Activated T-cell treated with anti-CD3 and anti-CD28 coated beads, Interleukin-2, amount 50 U/mL, for 72 hours (primary cell): Measurements from ENCODE around the gene NHEJ1. TPM values are rescaled to one million over a fixed set of nuclear protein-coding genes. Genes with fewer than 3 reads are reported as not detected.

Experiments used
- ATAC-seq, 2 donors: fragments of 150-1000 bp; cut with Tn5 transposase; replicated peaks in 1 of 2; 2 replicates each; pipeline ENCODE4 v1.10.0; 2021; ENCODE audit warnings: moderate library complexity in 2 of 2, mild to moderate bottlenecking in 1 of 2
- DNase-seq, 2 donors: peaks; one replicate each; pipeline ENCODE4 v3.0.0; 2021 to 2022; ENCODE audit warnings: mixed read lengths in 1 of 2
- H3K27ac Mint-ChIP-seq: one replicate; pipeline ENCODE4 v1.8.0; 2022; ENCODE audit warnings: mild to moderate bottlenecking, moderate library complexity, mixed read lengths
- H3K27me3 Mint-ChIP-seq: one replicate; pipeline ENCODE4 v1.8.0; 2022; ENCODE audit warnings: low read depth, mixed read lengths
- H3K36me3 Mint-ChIP-seq, 2 donors: one replicate each; pipeline ENCODE4 v1.8.0; 2022; ENCODE audit warnings: mixed read lengths in 2 of 2, mild to moderate bottlenecking in 1 of 2; ENCODE audit not compliant: insufficient read depth in 2 of 2
- H3K4me1 Mint-ChIP-seq: one replicate; pipeline ENCODE4 v1.8.0; 2022; ENCODE audit warnings: low read depth, mixed read lengths
- H3K4me3 Mint-ChIP-seq, 2 donors: one replicate each; pipeline ENCODE4 v1.8.0; 2022; ENCODE audit warnings: mild to moderate bottlenecking in 2 of 2, mixed read lengths in 2 of 2, moderate library complexity in 2 of 2
- H3K9me3 Mint-ChIP-seq, 2 donors: one replicate each; pipeline ENCODE4 v1.8.0; 2022; ENCODE audit warnings: mixed read lengths in 2 of 2
- total RNA-seq, 2 donors: library from RNA; stranded (reverse); gene quantifications; one replicate each; pipeline ENCODE4 v1.2.3, GENCODE V29; 2022

The NHEJ1 gene
- total RNA-seq, 2 donors from 2014 or later = 19.8 to 21.1 TPM

DNA sequence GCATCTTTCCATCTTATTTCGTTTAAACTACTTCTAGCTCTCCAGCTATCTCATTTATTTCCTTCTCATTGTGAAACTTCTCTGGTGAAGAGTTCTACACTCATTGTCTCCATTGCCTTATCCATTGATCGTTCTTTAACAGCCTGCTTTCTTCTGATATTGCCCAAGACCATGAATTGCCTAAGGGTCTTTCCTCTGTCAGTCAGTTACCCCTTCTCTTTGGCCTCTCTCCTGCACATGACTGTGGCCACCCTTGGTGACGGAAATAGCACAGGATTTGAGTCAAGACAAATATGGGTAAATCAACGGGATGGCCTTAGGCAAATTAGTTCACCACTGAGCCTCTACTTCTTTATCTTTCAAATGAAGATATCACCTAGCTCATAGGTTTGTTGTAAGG is 26.6 kb downstream of the NHEJ1 start:
- no peaks in the 10 kb centered on the region for H3K9me3 Mint-ChIP-seq
- peaks cover 0 to 2% of the 10 kb centered on the region in 2 donors for H3K36me3 Mint-ChIP-seq
- H3K4me3 Mint-ChIP-seq = no peak overlapping the region
- DNase-seq (no peak), ATAC-seq (no peak)
- no peak overlapping the region for H3K27ac Mint-ChIP-seq
- no peaks in the 10 kb centered on the region for H3K4me1 Mint-ChIP-seq
- no peaks in the 10 kb centered on the region for H3K27me3 Mint-ChIP-seq

DNA sequence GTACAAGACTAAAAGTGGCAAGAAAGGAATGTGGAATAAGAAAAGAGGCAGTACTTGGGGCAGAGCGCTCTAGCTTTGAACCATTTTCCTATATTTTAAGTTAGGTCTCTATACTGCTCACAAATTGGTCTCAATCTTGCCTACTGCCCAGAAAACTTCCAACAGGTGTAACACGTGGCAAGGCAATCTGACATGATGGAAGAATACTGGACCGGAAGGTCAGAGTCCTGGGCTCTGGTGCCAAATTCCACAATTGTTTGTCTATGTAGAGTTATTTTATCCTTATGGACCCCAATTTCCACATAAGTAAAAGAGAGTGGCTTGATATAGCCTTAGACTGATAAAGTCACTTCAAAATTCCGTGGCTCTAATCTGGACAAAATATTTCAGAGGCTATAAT is 28.9 kb downstream of the NHEJ1 start:
- no peak for ATAC-seq
- H3K9me3 Mint-ChIP-seq = no peaks in the 10 kb centered on the region
- DNase-seq = no peak
- no peaks in the 10 kb centered on the region for H3K4me1 Mint-ChIP-seq
- peaks cover 0 to 2% of the 10 kb centered on the region in 2 donors for H3K36me3 Mint-ChIP-seq
- H3K27me3 Mint-ChIP-seq = no peaks in the 10 kb centered on the region
- H3K4me3 Mint-ChIP-seq = no peak overlapping the region
- no peak overlapping the region for H3K27ac Mint-ChIP-seq

DNA sequence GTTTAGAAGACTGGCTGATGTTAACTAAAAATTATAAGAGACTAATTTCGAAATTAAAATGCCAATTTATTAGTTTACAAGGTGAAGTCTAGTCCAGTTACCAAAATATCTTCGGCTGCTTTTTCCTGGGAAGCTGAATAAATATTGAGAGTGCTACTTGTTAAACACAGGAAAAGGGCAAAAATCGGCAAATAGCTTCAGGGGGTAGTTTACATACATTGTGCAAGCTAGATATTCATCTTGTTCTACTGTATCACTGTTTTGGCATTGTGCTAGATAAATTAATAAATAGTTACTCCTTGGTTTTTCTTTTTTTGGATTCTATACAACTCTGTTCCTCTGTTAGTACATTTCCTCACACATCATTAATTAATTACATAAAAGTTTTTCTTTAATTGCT is 29.3 kb downstream of the NHEJ1 start:
- Mint-ChIP-seq H3K27ac (no peak overlapping the region), H3K36me3 (peaks cover 0 to 2% of the 10 kb centered on the region in 2 donors), H3K4me1 (no peaks in the 10 kb centered on the region), H3K27me3 (no peaks in the 10 kb centered on the region), H3K9me3 (no peaks in the 10 kb centered on the region), H3K4me3 (no peak overlapping the region)
- ATAC-seq = no peak
- no peak for DNase-seq

DNA sequence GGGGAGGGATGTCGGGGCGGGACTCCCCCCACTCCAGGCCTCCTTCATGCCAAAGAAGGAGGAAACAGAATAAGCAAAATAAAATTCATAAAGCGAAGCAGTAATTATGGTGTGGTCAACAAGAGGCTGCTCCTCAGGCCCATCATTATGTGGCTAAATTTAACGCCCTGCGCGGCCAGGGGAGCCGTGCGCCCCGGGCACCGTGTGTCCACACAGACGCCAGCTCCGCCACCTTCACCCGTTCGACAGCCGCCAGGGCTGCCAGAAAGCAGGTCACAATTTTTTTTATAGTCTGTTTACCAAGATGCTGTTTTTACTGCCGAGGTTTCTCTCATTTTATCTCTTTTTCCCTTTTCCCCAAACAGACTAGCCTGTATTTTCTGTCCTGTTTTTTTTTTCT is 31.0 kb downstream of the NHEJ1 start:
- ATAC-seq = no peak
- no peak for DNase-seq
- no peak overlapping the region for H3K4me3 Mint-ChIP-seq
- H3K27me3 Mint-ChIP-seq = no peaks in the 10 kb centered on the region
- no peak overlapping the region for H3K27ac Mint-ChIP-seq
- no peaks in the 10 kb centered on the region for H3K9me3 Mint-ChIP-seq
- H3K36me3 Mint-ChIP-seq = peaks cover 0 to 2% of the 10 kb centered on the region in 2 donors
- H3K4me1 Mint-ChIP-seq = peaks cover 10% of the 10 kb centered on the region

DNA sequence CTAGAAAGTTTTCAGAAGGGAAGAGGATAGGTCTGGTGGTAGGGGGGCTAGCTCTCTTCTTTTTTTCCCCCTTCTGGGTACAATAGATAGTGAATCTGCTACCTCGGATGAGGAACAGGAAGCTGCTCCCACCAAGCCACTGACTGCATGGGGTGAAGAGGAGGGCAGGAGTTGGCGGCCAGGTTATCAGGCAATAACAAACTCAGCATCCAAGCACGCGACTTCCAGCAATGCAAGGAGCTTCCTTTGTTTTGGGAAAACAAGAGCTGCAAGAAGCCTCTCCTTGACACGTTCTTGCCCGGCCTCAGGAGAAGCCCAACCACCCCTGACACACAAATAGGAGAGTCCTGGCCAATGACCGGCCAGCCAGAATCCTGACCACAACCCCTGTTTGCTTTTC is 32.2 kb downstream of the NHEJ1 start:
- no peaks in the 10 kb centered on the region for H3K27me3 Mint-ChIP-seq

DNA sequence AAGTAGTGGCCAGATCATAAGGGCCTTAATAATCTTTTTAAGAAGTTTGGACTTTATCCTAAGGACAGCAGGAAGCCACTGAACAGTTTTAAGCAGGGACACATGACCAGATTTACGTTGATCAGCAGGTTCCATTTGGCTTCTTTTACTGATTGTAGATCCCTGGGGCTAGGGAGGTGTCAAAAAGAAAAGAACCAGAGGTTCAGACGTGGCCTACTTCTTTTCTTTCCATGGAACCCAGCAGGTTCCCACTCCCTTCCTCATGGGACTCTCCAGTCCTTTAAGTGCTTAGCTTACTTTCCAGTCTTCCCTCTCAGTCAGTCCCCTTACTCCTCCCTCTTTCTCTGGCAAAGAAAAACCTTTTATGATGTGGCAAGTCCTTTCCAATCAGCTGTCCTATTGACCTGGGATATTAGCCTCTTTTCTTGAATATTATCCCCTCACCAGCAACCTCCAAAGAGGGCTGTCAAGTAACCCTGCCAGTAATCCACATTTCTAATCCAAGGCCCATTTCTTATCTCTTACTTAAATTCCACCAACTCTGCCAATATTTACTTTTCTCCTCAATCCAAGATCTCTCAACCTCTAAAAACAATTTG is 33.5 kb downstream of the NHEJ1 start:
- no peaks in the 10 kb centered on the region for H3K27me3 Mint-ChIP-seq
- H3K4me3 Mint-ChIP-seq = no peak overlapping the region
- no peak overlapping the region for H3K27ac Mint-ChIP-seq
- DNase-seq (no peak), ATAC-seq (no peak)
- peaks cover 16% of the 10 kb centered on the region for H3K4me1 Mint-ChIP-seq
- no peaks in the 10 kb centered on the region for H3K9me3 Mint-ChIP-seq
- H3K36me3 Mint-ChIP-seq = no peaks in the 10 kb centered on the region

More for the DNA sequence above, 32.2 kb downstream of the NHEJ1 start:
- ATAC-seq (no peak), DNase-seq (no peak)
- no peaks in the 10 kb centered on the region for H3K36me3 Mint-ChIP-seq
- no peak overlapping the region for H3K27ac Mint-ChIP-seq
- peaks cover 16% of the 10 kb centered on the region for H3K4me1 Mint-ChIP-seq
- no peaks in the 10 kb centered on the region for H3K9me3 Mint-ChIP-seq
- H3K4me3 Mint-ChIP-seq = no peak overlapping the region

DNA sequence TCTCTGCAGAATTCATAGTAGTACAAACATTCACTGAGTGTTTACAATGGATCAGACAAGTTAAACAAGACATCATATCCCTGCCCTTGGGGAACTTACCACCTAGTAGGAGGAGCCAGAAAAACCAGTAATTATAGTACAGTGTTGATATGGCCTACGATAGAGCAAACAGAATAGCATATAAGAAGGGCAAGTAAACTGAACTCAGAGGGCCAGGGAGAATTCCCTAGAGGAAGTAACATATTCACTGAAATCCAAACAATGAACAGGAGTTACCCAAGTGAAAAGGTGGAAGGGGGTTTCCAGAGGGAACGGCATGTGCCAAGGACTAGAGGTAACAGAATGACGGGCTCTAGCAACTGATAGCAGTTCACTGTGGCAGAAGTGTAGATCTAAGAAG is 34.1 kb downstream of the NHEJ1 start:
- H3K9me3 Mint-ChIP-seq = no peaks in the 10 kb centered on the region
- no peak overlapping the region for H3K4me3 Mint-ChIP-seq
- ATAC-seq (no peak), DNase-seq (no peak)
- H3K36me3 Mint-ChIP-seq = no peaks in the 10 kb centered on the region
- H3K27ac Mint-ChIP-seq = no peak overlapping the region
- H3K4me1 Mint-ChIP-seq = peaks cover 16% of the 10 kb centered on the region
- no peaks in the 10 kb centered on the region for H3K27me3 Mint-ChIP-seq

DNA sequence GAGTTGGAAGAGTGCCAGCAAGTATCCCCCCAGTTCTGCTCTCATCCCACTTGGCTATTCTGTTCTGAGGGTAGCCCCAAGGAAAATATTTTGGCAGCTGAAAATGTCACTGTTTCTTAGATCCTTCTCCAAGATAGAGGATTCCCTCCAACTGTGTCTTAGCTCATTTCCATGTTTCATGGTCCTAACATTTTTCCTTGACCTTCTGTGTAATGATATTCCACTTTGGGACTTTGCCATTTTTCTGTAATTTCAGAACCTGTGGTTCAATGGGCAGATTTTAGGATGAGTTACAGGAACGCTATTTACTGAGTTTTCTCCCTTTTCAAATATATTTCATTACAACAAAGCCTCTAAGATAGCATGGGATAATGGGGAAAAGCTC is 34.7 kb downstream of the NHEJ1 start:
- H3K4me1 Mint-ChIP-seq = peaks cover 16% of the 10 kb centered on the region
- H3K9me3 Mint-ChIP-seq = no peaks in the 10 kb centered on the region
- no peaks in the 10 kb centered on the region for H3K36me3 Mint-ChIP-seq
- ATAC-seq (no peak), DNase-seq (no peak)
- no peak overlapping the region for H3K4me3 Mint-ChIP-seq
- H3K27ac Mint-ChIP-seq = no peak overlapping the region
- no peaks in the 10 kb centered on the region for H3K27me3 Mint-ChIP-seq

DNA sequence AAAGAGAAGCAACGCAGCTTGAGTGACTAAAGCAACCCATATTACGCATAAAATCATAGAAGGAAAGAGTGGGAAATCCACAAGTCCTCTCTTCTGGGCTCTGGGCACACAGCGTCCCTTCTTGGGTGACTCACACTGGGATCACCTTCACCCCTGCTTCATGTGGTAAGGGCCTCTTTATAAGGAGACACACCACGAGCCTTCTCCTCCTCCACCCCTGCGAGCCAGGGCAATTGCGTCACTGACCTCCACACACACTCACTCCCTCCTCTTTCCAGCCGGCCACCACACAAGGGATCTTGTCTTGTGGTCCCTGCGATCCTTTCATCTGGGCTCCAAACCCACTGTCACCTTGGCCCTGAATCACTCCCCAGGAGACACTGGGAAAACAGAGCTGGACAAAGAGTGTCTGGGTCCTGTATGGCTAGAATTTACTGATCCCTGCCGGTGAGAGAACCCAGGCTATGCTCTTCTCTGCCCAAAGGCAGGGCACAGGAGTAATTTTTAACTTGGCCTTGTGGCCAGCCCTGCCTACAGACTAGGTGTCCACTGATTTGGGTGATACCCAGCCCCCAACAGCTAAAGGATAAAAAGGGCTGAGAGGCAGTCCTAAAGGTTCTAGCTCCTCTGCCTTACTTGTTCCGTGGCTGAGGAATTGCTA is 35.3 kb downstream of the NHEJ1 start:
- Mint-ChIP-seq H3K36me3 (no peaks in the 10 kb centered on the region), H3K4me1 (peaks cover 16% of the 10 kb centered on the region), H3K4me3 (no peak overlapping the region), H3K9me3 (no peaks in the 10 kb centered on the region), H3K27me3 (no peaks in the 10 kb centered on the region), H3K27ac (no peak overlapping the region)
- DNase-seq (peak in 1 of 2 donors; percentile 11), ATAC-seq (peak; percentile 45 to 72)

DNA sequence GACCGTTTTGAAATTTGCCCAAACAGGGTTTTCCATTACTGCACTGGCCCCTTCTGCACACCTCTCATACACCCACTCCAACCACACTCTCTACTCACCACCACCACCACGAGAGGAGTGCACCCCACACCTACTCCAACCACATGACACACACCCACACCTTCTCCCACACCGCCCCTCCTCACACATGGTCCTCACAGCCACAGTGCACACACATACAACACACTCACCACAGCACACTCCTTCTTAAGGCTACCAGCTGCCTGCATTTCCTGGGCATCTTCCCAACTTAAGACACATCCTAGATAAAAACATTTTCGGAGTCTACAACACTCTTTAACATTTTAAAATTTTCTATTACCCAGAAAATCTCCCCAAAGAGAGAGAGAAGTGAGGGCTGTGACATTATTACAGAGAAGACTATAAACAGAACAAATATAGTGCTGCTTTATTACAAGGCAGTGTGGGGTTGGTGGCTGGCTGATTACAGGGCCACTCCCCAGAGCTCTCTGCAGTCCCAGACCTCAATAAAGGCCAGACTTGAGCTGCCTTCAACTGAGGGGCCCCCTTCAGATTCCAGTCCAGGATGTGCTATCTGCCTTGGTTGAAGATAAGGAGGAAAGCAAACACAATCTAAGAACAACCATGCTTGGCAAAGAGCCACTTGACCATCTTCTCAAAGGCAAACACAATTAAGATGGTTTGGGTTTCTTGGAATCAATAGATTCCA is 36.1 kb downstream of the NHEJ1 start:
- Mint-ChIP-seq H3K36me3 (no peaks in the 10 kb centered on the region), H3K4me3 (no peak overlapping the region), H3K27me3 (no peaks in the 10 kb centered on the region), H3K27ac (no peak overlapping the region), H3K9me3 (no peaks in the 10 kb centered on the region), H3K4me1 (peaks cover 16% of the 10 kb centered on the region)
- DNase-seq (peak in 1 of 2 donors; percentile 1), ATAC-seq (peak; percentile 49 to 50)

DNA sequence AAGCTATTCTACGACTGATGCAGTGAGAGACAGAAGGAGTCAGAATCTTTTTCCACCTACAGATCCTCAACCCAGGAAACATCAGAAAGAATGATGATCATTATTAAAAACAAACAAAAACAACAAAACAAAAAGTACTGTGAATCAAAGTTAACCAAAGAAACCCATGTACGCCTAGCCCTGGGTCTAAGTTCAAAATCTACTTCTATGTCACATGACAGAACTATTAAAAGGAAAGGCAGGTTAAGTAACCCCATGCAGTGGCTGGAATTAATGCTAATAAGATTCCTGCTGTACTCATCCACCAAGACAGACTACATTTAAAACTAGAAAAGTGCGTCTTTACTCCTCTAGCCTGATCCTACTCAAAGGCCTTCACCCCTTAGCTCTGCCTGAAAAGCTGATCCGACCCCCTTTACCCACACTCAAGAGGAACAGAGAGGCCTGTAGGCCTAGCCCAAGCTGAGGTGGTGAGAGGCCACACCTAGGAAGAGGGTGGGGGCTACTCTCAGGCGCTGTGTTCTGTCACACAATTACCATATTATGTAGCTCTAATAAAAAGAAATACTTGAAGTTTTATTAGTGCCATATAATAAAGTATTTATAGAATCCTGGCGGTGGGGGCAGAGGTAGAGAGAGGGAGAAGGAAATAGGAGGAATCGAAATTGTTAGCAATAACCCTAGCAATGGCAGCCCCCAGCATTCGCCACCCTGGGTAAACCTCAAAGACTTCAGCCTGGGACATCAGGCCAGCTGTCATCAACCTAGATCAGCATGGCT is 37.1 kb downstream of the NHEJ1 start:
- no peak for ATAC-seq
- Mint-ChIP-seq H3K9me3 (no peaks in the 10 kb centered on the region), H3K36me3 (no peaks in the 10 kb centered on the region), H3K4me3 (no peak overlapping the region), H3K27me3 (no peaks in the 10 kb centered on the region), H3K4me1 (peaks cover 16% of the 10 kb centered on the region), H3K27ac (no peak overlapping the region)
- no peak for DNase-seq

DNA sequence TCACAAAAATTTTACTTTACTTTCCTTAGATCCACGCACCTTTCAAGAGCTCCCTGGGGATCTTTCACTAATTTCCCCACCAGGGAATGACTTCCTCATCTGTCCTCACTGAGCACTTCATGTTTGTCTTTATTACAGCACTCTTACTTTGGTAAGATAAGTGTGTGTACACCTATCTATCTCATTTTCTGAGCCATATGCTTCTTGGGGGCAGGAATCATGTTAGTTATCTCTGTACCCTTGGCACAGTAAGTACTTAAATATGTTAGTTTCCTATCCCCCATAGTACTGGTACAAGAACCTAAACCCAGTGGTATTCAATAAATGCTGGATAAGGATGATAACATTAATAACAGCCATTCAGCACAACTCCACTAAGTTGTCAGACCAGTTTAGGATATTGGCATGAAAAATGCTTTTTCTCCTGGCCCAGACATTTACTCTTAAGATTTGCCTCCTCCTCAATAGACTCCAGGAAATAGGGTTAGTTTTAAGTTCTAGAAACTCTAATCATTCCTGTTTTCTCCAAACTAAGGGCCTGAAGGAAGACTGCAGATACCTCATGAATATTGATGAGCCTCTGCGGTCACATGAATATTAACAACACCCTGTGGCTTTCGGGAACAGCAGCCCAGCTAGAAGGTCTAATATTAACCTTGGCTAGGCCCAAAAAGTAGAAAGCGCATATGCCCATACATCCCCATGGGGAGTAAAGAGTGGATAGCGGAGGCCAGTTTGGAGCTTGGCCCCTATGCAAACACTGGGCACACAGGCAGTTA is 38.2 kb downstream of the NHEJ1 start:
- ATAC-seq = no peak
- Mint-ChIP-seq H3K27me3 (no peaks in the 10 kb centered on the region), H3K9me3 (no peaks in the 10 kb centered on the region), H3K27ac (no peak overlapping the region), H3K36me3 (no peaks in the 10 kb centered on the region), H3K4me3 (no peak overlapping the region), H3K4me1 (peaks cover 16% of the 10 kb centered on the region)
- no peak for DNase-seq
